ENCODE results near the gene SLC35G6.
"Not testable (repeated sequence)": the region's sequence is repeated elsewhere in the genome, so short reads cannot be mapped to it uniquely, and the experiment has no call there.

Gene SLC35G6

GRCh38 chr17:7479213-7480088 is 1.8 kb upstream of the SLC35G6 start, which contains the start of gene ZBTB4:
Gene ZBTB4, minus strand, starts transcription at chr17:7479631. Its CDS starts 12,830 bp downstream, at chr17:7466801.
- peak; percentile 71 for DNase-seq

- no peak for DNase-seq
Observed at GRCh38 chr17:7480089-7480384, 1.2 kb upstream of the SLC35G6 start.

DNA sequence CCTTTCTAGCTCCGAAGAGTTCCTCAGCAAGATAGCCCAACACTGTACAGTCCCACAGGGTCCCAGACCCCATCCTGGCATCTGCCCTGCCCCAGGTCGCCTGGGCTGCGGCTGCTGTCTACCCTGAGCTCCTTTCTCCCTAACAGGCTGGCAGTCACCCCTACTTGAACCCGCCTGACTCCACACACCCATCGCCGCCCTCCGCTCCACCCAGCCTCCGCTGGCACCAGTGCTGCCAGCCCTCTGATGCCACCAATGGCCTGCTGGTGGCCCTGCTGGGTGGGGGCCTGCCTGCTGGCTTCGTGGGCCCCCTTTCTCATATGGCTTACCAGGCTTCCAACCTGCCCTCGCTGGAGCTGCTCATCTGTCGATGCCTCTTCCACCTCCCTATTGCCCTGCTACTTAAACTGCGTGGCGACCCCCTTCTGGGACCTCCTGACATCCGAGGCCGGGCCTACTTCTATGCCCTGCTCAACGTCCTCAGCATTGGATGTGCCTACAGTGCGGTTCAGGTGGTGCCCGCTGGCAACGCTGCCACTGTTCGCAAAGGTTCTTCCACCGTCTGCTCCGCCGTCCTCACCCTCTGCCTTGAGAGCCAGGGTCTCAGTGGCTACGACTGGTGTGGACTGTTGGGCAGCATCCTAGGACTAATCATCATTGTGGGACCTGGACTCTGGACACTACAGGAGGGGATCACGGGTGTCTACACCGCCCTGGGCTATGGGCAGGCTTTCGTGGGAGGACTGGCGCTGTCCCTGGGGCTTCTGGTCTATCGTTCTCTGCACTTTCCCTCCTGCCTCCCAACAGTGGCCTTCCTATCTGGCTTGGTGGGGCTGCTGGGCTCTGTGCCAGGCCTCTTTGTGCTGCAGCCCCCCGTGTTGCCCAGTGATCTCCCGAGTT is 846 bp downstream of the SLC35G6 start:
- not testable (repeated sequence) for DNase-seq

GRCh38 chr17:7482742-7483088 is 1.5 kb downstream of the SLC35G6 start:
- not testable (repeated sequence) for DNase-seq

DNA sequence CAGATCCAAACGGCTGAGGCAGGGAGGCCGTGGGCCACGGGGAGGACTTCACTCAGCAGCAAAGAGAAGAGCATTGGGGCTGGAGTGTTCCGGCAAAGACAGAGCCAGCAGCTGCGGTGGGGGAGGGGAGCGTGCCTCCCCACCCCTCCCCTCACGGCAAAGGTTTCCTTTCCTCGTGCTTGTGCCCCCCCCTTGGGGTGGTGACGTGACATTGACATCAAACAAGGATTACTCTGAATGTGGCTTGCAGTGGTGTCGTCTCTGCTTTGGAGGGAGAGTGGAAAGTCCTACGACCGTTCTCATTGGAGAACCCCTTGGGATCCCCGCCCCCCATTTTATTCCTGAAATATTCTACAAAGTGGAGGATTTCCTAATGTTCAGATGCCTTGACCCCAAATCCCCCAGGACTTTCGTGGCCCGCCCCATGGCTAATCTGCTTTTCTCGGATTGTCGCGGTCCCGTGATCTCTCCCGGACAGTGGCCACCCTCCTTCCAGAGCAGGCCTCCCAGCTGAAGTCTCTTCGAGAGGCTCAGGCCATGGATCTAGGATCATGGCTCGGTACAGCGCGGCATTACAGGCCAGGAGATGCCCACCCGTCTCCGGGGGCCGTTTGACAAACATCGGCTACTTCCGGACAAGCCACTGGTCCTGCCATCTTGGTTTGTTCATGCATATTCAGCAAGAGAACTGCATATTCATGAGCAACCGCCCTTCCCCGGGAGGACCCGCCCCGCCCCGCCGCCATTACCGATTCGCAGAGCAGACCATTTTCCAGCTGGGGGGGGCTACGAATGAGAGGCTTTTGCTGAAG is 2.2 kb downstream of the SLC35G6 start:
- DNase-seq: peak; percentile 95

DNA sequence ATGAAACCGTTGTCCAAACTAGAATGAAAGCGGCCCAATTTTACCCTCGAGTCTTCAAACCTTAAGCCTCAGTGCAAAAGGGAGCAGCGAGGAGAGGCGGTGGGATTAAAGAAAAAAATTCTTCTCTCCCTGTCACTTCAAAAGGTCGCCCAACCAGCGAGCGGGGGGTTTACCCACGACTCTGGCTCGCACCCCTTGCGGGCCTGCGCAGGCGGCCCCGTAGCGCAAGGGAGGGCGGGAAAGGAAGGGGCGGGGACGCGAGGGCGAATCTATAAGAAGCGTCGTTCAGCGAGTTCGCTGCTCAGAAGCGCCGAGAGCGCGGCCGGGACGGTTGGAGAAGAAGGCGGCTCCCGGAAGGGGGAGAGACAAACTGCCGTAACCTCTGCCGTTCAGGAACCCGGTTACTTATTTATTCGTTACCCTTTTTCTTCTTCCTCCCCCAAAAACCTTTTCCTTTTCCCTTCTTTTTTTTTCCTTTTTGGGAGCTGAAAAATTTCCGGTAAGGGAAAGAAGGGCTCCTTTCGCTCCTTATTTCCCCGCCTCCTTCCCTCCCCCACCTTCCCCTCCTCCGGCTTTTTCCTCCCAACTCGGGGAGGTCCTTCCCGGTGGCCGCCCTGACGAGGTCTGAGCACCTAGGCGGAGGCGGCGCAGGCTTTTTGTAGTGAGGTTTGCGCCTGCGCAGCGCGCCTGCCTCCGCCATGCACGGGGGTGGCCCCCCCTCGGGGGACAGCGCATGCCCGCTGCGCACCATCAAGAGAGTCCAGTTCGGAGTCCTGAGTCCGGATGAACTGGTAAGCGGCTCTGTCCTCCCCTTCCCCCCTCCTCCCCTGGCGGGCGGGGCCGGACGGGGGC is 3.0 kb downstream of the SLC35G6 start, which contains the start of gene POLR2A:
Gene POLR2A (plus strand): TSS at position 300 of the 852 bp plus-strand sequence.
- DNase-seq: peak; percentile 97

DNA sequence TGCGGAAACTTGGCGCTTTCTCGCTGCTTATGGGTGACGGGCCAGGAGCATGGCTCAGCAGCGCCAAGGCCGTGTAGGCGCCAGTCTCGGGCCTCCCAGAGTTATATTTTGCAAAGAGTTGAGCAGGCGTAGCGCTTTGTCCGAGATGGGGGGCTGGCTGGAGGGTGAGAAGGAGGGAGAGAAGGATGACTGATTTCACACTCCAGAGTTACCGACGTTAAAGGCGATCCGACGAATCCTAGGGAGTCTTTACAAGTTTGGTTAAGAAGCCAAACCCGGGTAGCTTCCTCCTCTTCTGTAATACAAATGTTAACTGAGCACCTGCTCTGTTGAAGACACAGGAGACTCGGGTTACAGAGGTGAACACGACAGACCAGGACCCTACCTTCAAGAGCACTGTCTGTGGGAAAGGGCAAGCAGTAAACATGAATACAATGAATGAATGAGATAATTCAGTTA is 3.7 kb downstream of the SLC35G6 start:
- no peak for DNase-seq

- DNase-seq: no peak
Observed at GRCh38 chr17:7486181-7486580, 4.9 kb downstream of the SLC35G6 start.

DNA sequence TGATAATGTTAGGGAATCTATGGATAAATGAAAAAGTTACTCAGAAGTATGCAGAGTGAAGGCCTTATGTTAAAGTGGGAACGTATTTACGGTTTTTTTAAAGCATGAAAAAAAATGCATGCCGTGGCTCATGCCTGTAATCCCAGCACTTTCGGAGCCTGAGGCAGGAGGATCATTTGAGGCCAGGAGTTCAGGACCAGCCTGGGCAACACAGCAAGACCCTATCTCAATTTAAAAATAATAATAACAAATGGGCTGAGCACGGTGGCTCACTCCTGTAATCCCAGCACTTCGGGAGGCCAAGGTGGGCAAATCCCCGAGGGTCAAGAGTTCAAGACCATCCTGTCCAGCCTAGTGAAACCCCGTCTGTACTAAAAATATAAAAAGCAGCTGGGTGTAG is 8.9 kb downstream of the SLC35G6 start:
- no peak for DNase-seq

GRCh38 chr17:7491583-7491982 is 10.3 kb downstream of the SLC35G6 start:
- no peak for DNase-seq

GRCh38 chr17:7493941-7494340 is 12.7 kb downstream of the SLC35G6 start:
- DNase-seq: no peak

- DNase-seq: no peak
Observed at GRCh38 chr17:7495906-7496434, 14.7 kb downstream of the SLC35G6 start.

DNA sequence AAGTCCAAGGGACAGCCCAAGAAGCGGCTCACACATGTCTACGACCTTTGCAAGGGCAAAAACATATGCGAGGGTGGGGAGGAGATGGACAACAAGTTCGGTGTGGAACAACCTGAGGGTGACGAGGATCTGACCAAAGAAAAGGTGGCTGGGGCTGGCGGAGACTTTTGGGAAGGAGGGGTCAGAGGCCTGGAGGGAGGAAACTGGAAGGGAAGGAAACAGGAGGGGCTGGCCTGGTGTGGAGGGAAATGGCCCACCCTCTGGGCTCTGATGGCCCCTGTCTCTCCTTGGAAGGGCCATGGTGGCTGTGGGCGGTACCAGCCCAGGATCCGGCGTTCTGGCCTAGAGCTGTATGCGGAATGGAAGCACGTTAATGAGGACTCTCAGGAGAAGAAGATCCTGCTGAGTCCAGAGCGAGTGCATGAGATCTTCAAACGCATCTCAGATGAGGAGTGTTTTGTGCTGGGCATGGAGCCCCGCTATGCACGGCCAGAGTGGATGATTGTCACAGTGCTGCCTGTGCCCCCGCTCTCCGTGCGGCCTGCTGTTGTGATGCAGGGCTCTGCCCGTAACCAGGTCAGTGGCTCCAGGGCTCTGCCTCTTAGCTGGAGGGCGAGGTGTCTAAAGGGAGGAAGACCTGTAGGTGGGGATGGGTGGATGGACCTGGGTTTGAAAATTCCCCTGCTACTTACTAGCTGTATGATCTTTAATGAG is 15.4 kb downstream of the SLC35G6 start:
- DNase-seq: no peak

DNA sequence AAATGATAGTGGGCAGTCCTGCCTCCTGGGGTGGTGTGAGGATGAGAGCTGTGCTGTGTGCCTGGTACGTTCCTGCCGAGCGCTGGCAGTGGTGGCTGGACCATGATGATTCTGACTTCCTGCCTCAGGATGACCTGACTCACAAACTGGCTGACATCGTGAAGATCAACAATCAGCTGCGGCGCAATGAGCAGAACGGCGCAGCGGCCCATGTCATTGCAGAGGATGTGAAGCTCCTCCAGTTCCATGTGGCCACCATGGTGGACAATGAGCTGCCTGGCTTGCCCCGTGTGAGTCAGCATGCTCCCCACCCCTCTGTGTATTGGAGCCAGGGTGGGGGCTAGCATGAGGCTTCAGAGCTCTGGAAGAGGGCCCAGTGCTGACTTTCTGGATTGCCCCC is 16.0 kb downstream of the SLC35G6 start:
- no peak for DNase-seq

GRCh38 chr17:7497636-7498035 is 16.4 kb downstream of the SLC35G6 start:
- DNase-seq: no peak

DNA sequence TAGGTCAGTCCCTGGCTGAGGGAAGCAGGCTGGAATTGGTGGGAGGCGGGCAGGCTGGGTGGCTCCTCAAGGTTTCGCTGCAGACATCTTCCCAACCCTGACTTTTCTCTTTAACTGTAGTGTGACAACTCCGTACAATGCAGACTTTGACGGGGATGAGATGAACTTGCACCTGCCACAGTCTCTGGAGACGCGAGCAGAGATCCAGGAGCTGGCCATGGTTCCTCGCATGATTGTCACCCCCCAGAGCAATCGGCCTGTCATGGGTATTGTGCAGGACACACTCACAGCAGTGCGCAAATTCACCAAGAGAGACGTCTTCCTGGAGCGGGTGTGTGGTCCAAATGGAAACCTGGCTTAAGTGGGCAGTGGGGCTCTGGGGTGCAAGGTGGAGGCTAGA is 17.9 kb downstream of the SLC35G6 start:
- DNase-seq: no peak

GRCh38 chr17:7501729-7502128 is 20.5 kb downstream of the SLC35G6 start:
- no peak for DNase-seq

DNA sequence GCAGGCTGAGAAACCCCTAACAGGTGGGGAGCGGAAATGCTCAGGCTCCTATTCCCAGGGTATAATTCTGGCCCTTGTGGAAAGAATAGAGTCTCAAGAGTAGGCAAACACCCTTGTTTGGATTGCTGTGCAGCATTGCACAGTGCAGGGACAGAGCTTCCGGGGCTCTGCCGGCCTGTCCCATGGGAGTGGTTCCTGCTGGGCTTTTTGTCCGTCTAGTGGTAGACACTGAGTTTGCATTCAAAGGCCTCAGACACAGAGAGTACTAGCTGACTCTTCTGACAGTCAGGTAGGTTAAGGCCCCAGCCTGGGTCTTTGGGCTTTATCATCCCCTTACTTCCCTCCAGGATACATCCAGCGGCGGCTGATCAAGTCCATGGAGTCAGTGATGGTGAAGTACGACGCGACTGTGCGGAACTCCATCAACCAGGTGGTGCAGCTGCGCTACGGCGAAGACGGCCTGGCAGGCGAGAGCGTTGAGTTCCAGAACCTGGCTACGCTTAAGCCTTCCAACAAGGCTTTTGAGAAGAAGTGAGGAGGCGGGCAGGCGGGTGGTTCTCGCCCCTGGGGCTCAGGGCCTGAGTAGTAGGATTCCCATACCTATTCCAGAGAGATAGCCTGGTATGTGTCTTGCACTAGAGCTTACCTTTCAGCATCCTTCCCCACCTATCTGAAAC is 21.1 kb downstream of the SLC35G6 start:
- no peak for DNase-seq

GRCh38 chr17:7502987-7503386 is 21.7 kb downstream of the SLC35G6 start:
- DNase-seq: no peak

DNA sequence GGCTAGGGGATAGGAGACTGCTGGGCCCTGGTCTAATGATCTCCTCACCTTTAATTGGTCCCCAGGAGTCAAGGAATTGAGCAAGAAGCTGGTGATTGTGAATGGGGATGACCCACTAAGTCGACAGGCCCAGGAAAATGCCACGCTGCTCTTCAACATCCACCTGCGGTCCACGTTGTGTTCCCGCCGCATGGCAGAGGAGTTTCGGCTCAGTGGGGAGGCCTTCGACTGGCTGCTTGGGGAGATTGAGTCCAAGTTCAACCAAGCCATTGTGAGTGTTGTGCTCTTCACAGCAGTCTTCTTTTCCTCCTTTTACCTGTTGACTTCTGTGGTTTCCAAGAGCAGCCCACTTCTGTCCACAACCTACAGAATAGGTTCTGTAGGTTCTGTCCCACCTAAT is 22.3 kb downstream of the SLC35G6 start:
- DNase-seq: no peak

Data from central memory CD4-positive, alpha-beta T cell (primary cell).